ENCODE results near the gene FSTL4.

DNA sequence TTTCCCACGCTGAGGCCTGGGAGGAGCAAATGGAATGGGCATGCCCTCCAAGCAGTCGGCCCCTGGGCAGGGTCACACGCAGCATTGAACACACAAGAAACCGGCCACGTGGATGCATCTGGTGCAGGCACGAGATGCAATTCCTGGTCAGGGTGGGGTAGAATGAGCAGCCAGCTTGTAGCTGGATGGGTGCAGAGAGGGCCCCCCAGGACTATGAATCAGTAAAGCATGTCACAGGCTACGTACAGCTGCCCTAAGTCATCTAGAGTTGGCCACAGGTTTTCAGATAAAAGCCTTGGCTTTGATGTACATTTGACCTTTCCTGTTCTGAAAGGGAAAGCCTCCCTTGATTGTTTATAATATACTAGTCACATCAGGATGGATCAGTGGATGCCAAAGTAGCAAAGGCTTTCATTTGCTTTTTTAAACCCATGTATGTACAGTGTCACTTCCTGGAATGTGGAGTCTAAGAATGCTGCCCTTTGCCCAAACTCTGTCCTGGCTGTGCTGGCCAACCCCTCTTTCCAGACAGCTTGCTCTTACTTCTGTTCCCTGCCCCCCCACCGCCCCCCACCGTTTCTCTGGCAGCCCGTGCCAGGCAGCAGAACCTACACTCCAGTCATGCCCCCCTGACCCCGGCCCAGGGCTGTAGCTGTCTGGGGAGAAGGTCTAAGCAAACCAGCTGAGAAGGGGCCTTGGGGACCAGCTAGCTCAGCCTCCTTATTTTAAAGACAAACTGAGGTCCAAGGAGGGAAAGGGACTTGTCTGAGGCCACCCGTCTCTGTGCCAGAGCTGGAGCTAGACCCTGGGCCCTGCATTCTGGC, 391.3 kb downstream of the FSTL4 start:
- TF ChIP-seq, protein P1, sequence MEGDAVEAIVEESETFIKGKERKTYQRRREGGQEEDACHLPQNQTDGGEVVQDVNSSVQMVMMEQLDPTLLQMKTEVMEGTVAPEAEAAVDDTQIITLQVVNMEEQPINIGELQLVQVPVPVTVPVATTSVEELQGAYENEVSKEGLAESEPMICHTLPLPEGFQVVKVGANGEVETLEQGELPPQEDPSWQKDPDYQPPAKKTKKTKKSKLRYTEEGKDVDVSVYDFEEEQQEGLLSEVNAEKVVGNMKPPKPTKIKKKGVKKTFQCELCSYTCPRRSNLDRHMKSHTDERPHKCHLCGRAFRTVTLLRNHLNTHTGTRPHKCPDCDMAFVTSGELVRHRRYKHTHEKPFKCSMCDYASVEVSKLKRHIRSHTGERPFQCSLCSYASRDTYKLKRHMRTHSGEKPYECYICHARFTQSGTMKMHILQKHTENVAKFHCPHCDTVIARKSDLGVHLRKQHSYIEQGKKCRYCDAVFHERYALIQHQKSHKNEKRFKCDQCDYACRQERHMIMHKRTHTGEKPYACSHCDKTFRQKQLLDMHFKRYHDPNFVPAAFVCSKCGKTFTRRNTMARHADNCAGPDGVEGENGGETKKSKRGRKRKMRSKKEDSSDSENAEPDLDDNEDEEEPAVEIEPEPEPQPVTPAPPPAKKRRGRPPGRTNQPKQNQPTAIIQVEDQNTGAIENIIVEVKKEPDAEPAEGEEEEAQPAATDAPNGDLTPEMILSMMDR (IDR thresholded peaks at IDR 0.05), result no peak
- TF ChIP-seq POLR2A (IDR thresholded peaks at IDR 0.05), result no peak

Data from uterus (tissue), 2 donors.